HepG2 (cell line): Measurements from ENCODE around the gene AARSD1. TPM values are rescaled to one million over a fixed set of nuclear protein-coding genes. Genes with fewer than 3 reads are reported as not detected.

Experiments used
- ATF7-NPFF ChIP-seq: sonication (generic); formaldehyde crosslinking; IDR thresholded peaks from 2 replicates; pipeline ENCODE4 v1.8.1; 2023; ENCODE audit warnings: mild to moderate bottlenecking, low read depth, missing genetic modification reagents, moderate library complexity
- FOXP1 ChIP-seq, 2 experiments: fragments of 450-650 bp in 1 of 2; IDR thresholded peaks; 2 replicates each; pipeline ENCODE4 v1.6.1; 2017 to 2018; ENCODE audit warnings: antibody characterized with exemption in 1 of 2
- HDAC6 ChIP-seq: fragments of 200-600 bp; sonication (generic); IDR thresholded peaks from 2 replicates; pipeline ENCODE4 v1.7.0; 2017; ENCODE audit warnings: mild to moderate bottlenecking, antibody characterized with exemption, low read length, low read depth
- IKZF5 ChIP-seq: IDR thresholded peaks from 2 replicates; pipeline ENCODE4 v1.6.1; 2018; ENCODE audit warnings: missing genetic modification reagents, mild to moderate bottlenecking, missing compliant biosample characterization
- NFYB ChIP-seq: sonication (generic); formaldehyde crosslinking; IDR thresholded peaks from 2 replicates; pipeline ENCODE4 v1.4.0; 2020; ENCODE audit warnings: missing genetic modification reagents
- SCMH1 ChIP-seq: sonication (generic); formaldehyde crosslinking; IDR thresholded peaks from 2 replicates; pipeline ENCODE4 v1.9.0; 2021; ENCODE audit warnings: missing genetic modification reagents, mild to moderate bottlenecking, borderline replicate concordance
- TARDBP ChIP-seq: sonication (generic); formaldehyde crosslinking; IDR thresholded peaks from 2 replicates; pipeline ENCODE4 v1.8.0; 2022; ENCODE audit warnings: mild to moderate bottlenecking, missing genetic modification reagents
- ZNF12 ChIP-seq: sonication (generic); formaldehyde crosslinking; IDR thresholded peaks from 2 replicates; pipeline ENCODE4 v1.5.0; 2020; ENCODE audit warnings: missing genetic modification reagents
- ZNF484 ChIP-seq: sonication (generic); formaldehyde crosslinking; IDR thresholded peaks from 2 replicates; pipeline ENCODE4 v1.5.1; 2020; ENCODE audit warnings: mild to moderate bottlenecking, low read depth, missing genetic modification reagents, borderline replicate concordance
- ZNF530 ChIP-seq: sonication (generic); formaldehyde crosslinking; IDR thresholded peaks from 2 replicates; pipeline ENCODE4 v1.5.0; 2020; ENCODE audit warnings: low read depth, mild to moderate bottlenecking, missing genetic modification reagents
- ZNF619 ChIP-seq: sonication (generic); formaldehyde crosslinking; IDR thresholded peaks from 2 replicates; pipeline ENCODE4 v1.4.0; 2020; ENCODE audit warnings: mild to moderate bottlenecking, missing genetic modification reagents
- ZNF674 ChIP-seq: sonication (generic); formaldehyde crosslinking; IDR thresholded peaks from 2 replicates; pipeline ENCODE4 v1.5.0; 2020; ENCODE audit warnings: low read depth, mild to moderate bottlenecking, missing genetic modification reagents
- ZNF687 ChIP-seq: sonication (generic); formaldehyde crosslinking; IDR thresholded peaks from 2 replicates; pipeline ENCODE4 v1.5.1; 2020; ENCODE audit warnings: mild to moderate bottlenecking, missing genetic modification reagents, moderate library complexity
- polyA plus RNA-seq, 8 experiments: library from polyadenylated mRNA; depleted of rRNA in 3 of 8; stranded (reverse) in 7 of 8; unstranded in 1 of 8; fragments of >200 nt; fragmentation: Illumina TruSeq in 4 of 8; extraction: Trizol in 4 of 8; gene quantifications; 2 replicates each; pipeline versions ENCODE4 v1.2.1 to v1.2.3, GENCODE V29; 2011 to 2016; ENCODE audit warnings: low read depth in 4 of 8, missing spikeins in 1 of 8, mixed read lengths in 1 of 8; ENCODE audit not compliant: insufficient read depth in 1 of 8
- total RNA-seq, 5 experiments: library from RNA; depleted of rRNA; stranded (reverse); fragments of >200 nt; fragmentation: Illumina TruSeq; extraction: Trizol; gene quantifications; 2 replicates each; pipeline ENCODE4 v1.2.3, GENCODE V29; 2016; ENCODE audit warnings: low read depth in 1 of 5
- TF ChIP-seq, protein P1 (sequence below): sonication (generic); formaldehyde crosslinking; IDR thresholded peaks from 2 replicates; pipeline ENCODE4 v1.4.0; 2020; ENCODE audit warnings: low read depth, missing genetic modification reagents
- TF ChIP-seq, protein P2 (sequence below): sonication (generic); formaldehyde crosslinking; IDR thresholded peaks from 2 replicates; pipeline ENCODE4 v1.4.0; 2020; ENCODE audit warnings: mild to moderate bottlenecking, missing genetic modification reagents
- TF ChIP-seq, protein P3 (sequence below), 2 experiments: sonication (generic) in 1 of 2; formaldehyde crosslinking in 1 of 2; IDR thresholded peaks; 2 replicates each; pipeline versions ENCODE4 v1.4.0 to v1.6.1; 2018 to 2020; ENCODE audit warnings: missing genetic modification reagents in 2 of 2, borderline replicate concordance in 1 of 2, low read depth in 1 of 2, mild to moderate bottlenecking in 1 of 2, missing biosample characterization in 1 of 2

The AARSD1 gene
- total and polyA plus RNA-seq, 2 of the 13 experiments (the other 11 are each of a cell fraction or from before 2014, with no cell fraction given): 24.7 to 29.3 TPM

- TF ChIP-seq, protein P1, sequence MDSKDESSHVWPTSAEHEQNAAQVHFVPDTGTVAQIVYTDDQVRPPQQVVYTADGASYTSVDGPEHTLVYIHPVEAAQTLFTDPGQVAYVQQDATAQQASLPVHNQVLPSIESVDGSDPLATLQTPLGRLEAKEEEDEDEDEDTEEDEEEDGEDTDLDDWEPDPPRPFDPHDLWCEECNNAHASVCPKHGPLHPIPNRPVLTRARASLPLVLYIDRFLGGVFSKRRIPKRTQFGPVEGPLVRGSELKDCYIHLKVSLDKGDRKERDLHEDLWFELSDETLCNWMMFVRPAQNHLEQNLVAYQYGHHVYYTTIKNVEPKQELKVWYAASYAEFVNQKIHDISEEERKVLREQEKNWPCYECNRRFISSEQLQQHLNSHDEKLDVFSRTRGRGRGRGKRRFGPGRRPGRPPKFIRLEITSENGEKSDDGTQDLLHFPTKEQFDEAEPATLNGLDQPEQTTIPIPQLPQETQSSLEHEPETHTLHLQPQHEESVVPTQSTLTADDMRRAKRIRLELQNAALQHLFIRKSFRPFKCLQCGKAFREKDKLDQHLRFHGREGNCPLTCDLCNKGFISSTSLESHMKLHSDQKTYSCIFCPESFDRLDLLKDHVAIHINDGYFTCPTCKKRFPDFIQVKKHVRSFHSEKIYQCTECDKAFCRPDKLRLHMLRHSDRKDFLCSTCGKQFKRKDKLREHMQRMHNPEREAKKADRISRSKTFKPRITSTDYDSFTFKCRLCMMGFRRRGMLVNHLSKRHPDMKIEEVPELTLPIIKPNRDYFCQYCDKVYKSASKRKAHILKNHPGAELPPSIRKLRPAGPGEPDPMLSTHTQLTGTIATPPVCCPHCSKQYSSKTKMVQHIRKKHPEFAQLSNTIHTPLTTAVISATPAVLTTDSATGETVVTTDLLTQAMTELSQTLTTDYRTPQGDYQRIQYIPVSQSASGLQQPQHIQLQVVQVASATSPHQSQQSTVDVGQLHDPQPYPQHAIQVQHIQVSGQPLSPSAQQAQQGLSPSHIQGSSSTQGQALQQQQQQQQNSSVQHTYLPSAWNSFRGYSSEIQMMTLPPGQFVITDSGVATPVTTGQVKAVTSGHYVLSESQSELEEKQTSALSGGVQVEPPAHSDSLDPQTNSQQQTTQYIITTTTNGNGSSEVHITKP (CRISPR knock-in tag): peak; percentile 66; the same call in 1 of the 2 replicates
- TF ChIP-seq NFYB (CRISPR knock-in tag): peak; percentile 25; the same call in 1 of the 2 replicates
- peak; percentile 63 for TF ChIP-seq ZNF687
- 0 out of 2 replicates have a peak, but pooled peaks have one; percentile 39 for TF ChIP-seq ZNF12 (CRISPR knock-in tag)
- no peak for TF ChIP-seq SCMH1 (CRISPR knock-in tag)
- no peak for TF ChIP-seq HDAC6
- no peak for TF ChIP-seq ZNF674 (CRISPR knock-in tag)
- TF ChIP-seq, protein P2, sequence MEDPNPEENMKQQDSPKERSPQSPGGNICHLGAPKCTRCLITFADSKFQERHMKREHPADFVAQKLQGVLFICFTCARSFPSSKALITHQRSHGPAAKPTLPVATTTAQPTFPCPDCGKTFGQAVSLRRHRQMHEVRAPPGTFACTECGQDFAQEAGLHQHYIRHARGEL (CRISPR knock-in tag): no peak
- TF ChIP-seq ZNF484 (CRISPR knock-in tag): no peak
- TF ChIP-seq ATF7-NPFF: no peak
- TF ChIP-seq FOXP1 (IDR thresholded peaks at IDR 0.05): no peak
- TF ChIP-seq FOXP1 (CRISPR knock-in tag; IDR thresholded peaks at IDR 0.05): peak; percentile 53; the same call in 1 of the 2 replicates
- TF ChIP-seq TARDBP (CRISPR knock-in tag): 0 out of 2 replicates have a peak, but pooled peaks have one; percentile 33
- TF ChIP-seq IKZF5: peak; percentile 84
- TF ChIP-seq ZNF619 (CRISPR knock-in tag): 0 out of 2 replicates have a peak, but pooled peaks have one; percentile 58
- no peak for TF ChIP-seq ZNF530
- TF ChIP-seq, protein P3, sequence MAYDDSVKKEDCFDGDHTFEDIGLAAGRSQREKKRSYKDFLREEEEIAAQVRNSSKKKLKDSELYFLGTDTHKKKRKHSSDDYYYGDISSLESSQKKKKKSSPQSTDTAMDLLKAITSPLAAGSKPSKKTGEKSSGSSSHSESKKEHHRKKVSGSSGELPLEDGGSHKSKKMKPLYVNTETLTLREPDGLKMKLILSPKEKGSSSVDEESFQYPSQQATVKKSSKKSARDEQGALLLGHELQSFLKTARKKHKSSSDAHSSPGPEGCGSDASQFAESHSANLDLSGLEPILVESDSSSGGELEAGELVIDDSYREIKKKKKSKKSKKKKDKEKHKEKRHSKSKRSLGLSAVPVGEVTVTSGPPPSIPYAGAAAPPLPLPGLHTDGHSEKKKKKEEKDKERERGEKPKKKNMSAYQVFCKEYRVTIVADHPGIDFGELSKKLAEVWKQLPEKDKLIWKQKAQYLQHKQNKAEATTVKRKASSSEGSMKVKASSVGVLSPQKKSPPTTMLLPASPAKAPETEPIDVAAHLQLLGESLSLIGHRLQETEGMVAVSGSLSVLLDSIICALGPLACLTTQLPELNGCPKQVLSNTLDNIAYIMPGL (CRISPR knock-in tag; IDR thresholded peaks at IDR 0.05; ENCODE audit: borderline replicate concordance in 1 of 2, low read depth in 1 of 2): peak in 1 of 2 experiments; percentile 47; a peak in 1 of 4 replicates
Measured at GRCh38 chr17:42920106-42920900, 44.0 kb downstream of the AARSD1 start (continued).
